Retinal pigment epithelial cell (primary cell): ENCODE measurements around the gene GBGT1.

Experiments
- DNase-seq: peaks from one replicate; pipeline ENCODE4 v3.0.0-alpha.2; 2010; ENCODE audit warnings: low read depth
- H3K4me3 ChIP-seq: 2 replicates; pipeline ENCODE4 v1.5.1; 2011; ENCODE audit warnings: mild to moderate bottlenecking, low read length, control low read depth, moderate library complexity
- TF ChIP-seq, protein P1 (sequence below): conservative IDR thresholded peaks from 2 replicates; pipeline ENCODE4 v1.5.1; 2011; ENCODE audit warnings: low read depth, low read length, control low read depth, inconsistent platforms

GBGT1 gene

DNA sequence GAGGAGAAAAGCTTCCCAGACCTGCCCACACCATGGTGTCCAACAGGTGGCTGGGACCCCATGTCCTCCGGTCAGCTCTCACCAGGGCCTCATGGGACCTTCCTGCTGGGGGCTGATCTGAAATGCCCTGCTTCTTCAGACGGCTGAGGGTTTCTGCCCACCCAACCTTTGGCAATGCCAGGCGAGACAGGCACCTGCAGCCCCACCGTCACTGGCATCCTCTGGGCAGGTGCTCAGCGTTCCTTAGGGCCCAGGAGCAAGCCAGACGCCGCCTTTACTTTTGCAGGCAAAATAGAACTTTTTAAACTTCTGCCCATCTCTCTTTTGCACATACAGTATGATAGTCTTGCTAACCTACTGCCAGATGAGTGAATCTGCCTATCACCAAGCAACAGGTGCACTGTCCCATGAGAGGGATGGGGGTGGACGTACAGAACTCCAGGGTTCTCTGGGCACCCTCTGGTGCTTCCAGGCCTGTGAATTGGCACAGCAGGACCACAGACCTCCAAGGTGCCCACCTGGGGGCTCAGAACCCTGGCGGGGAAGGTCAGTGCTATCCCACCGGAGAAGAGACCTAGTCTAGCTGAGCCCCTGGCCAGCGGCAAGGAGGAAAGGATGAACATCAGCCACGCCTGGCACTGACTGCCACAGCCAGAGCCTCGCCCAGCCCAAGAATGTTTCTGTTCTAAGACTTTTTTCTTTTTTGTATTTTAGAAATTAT lies 37.9 kb upstream of the GBGT1 start:
- DNase-seq: peak; percentile 16
- TF ChIP-seq, protein P1, sequence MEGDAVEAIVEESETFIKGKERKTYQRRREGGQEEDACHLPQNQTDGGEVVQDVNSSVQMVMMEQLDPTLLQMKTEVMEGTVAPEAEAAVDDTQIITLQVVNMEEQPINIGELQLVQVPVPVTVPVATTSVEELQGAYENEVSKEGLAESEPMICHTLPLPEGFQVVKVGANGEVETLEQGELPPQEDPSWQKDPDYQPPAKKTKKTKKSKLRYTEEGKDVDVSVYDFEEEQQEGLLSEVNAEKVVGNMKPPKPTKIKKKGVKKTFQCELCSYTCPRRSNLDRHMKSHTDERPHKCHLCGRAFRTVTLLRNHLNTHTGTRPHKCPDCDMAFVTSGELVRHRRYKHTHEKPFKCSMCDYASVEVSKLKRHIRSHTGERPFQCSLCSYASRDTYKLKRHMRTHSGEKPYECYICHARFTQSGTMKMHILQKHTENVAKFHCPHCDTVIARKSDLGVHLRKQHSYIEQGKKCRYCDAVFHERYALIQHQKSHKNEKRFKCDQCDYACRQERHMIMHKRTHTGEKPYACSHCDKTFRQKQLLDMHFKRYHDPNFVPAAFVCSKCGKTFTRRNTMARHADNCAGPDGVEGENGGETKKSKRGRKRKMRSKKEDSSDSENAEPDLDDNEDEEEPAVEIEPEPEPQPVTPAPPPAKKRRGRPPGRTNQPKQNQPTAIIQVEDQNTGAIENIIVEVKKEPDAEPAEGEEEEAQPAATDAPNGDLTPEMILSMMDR: no peak
- H3K4me3 ChIP-seq: no peak overlapping the region

GRCh38 chr9:133200631-133201030 lies 36.9 kb upstream of the GBGT1 start:
- TF ChIP-seq, protein P1: no peak
- H3K4me3 ChIP-seq: no peak overlapping the region
- no peak for DNase-seq

- no peak for DNase-seq
- TF ChIP-seq, protein P1: no peak
- H3K4me3 ChIP-seq: no peak overlapping the region
Observed at GRCh38 chr9:133199648-133200321, 36.1 kb upstream of the GBGT1 start.

DNA sequence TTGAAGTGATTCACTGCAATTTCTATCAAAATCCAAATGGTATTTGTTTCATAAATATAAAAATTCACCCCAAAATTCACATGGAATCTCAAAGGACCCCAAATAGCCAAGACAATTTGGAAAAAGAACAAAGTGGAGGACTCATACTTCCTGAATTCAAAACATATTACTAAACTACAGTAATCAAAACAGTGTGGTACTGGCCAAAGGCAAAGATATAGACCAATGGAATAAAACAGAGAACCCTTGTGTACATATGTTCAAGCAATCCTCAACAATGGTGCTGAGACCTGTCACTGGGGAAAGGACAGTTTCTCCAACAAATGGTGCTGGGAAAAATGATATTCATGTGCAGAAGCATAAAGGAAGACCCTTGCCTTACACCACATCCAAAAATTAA lies 31.3 kb upstream of the GBGT1 start:
- no peak for DNase-seq
- TF ChIP-seq, protein P1: no peak
- no peak overlapping the region for H3K4me3 ChIP-seq

DNA sequence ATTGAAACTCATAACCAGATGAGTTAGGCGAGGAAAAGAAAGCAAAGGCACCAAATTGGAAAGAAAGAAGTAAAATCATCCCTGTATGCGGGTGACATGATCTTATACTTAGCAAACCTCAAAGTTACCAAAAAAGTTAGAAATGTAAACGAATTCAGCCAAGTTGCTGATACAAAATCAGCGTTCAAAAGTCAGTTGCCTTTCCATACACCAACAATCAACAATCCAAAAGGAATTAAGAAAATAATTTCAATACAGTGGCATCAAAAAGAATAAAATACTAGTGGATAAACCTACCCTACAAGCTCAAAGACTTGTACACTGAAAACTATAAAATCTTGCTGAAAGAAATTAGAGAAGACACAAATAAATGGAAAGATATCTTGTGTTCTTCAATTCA lies 30.9 kb upstream of the GBGT1 start:
- no peak overlapping the region for H3K4me3 ChIP-seq
- TF ChIP-seq, protein P1: no peak
- DNase-seq: no peak

DNA sequence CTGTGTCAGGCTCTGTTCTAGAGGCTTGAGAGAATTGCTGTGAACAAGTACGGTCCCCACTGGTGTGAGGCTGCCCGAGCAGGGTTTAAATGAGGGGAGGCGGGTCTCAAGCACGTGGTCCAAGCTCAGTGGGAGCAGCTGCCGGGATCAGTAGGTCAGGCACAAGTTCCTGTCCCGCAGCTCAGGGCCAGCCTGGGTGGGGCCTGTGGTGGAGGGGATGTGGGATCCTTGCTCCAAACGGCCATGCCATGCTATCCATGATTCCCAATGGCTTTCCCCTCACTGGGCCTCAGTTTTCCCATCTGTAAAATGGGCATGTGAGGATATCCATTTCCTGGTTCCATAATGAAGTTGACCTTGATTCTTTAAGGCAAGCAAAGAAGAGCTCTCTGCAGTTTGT lies 28.3 kb upstream of the GBGT1 start:
- no peak for DNase-seq
- TF ChIP-seq, protein P1: no peak
- H3K4me3 ChIP-seq: no peak overlapping the region

DNA sequence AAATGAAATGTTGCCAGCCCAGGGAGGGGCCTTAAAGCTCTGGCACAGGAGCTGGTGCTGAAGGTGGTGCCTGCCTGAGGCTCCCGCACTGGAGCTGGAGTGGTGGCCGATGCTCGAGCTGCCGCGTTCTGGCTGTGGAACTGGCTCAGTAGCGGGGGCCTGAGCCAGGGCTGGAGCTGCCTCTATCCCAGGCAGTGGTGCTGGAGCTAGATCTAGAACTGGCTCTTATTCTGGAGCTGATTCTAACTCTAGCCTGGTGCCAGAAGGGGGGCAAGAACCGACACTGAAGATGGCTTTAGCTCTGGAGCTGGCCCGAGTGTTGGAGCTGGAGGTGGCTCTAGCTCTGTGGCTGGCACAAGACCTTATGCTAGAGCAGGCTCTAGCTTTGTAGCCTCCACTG lies 26.1 kb upstream of the GBGT1 start:
- no peak for DNase-seq
- TF ChIP-seq, protein P1: no peak
- no peak overlapping the region for H3K4me3 ChIP-seq
